HG03354 (cell line): ENCODE results near the gene HES1.

ENCODE experiments used
- ATAC-seq: cut with Tn5 transposase; IDR thresholded peaks from one replicate; pipeline ENCODE4 v1.9.1; 2021; ENCODE audit warnings: mild to moderate bottlenecking; ENCODE audit not compliant: unreplicated experiment, poor library complexity, severe bottlenecking

The HES1 gene

GRCh38 chr3:194185221-194185620 lies 49.3 kb downstream of the HES1 start:
- ATAC-seq = no peak

- ATAC-seq = no peak
These were observed 51.4 kb downstream of the HES1 start for GRCh38 chr3:194187233-194187944.
